ENCODE measurements around the gene MMRN2. TPM values are rescaled to one million over a fixed set of nuclear protein-coding genes. Genes with fewer than 3 reads are reported as not detected.
"Not testable (repeated sequence)": the region's sequence is repeated elsewhere in the genome, so short reads cannot be mapped to it uniquely, and the experiment has no call there.

The MMRN2 gene
- total RNA-seq, 1 donor from 2014 or later: 53.1 TPM

DNA sequence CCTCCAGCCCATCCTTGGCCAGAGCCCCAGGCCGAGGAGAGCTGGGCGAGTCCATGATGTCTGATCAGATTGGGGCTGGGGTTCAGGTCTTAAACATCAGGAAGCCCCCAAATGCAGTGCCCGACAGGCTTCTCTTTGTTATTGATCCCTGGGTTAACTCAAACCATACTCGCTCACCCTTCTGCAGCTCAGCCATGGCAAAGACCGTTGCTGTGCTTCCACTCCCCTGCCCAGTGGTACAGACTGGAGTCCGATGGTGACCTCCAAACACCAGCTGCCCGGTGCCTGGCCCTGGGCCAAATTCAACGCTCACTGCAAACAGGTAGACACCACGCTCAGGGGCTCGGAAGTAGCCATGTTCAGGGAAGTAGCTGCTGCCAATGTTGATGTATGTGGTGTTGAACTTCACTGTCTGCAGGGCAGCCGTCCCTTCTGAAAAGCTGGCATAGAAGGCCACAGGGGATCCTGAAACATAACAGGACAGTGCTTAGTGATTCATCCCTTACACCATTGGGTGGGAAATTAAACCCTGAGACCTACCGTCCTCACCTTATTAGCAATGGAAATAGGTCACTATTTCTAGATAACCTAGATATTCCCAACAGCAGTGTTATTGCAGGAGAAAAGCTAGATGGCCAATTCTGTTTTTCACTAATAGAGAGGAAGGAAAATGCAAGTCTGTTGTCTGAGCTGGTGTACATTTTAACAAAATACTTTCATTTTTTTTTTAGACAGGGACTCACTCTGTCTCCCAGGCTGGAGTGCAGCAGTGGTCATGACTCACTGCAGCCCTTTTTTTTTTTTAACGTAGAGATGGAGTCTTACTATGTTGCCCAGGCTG is 20.5 kb downstream of the MMRN2 start:
- no peak for DNase-seq
- Histone ChIP-seq H3K36me3 (peaks cover 34% of the 10 kb centered on the region), H3K4me1 (no peaks in the 10 kb centered on the region), H3K4me3 (no peak overlapping the region), H3K27ac (no peak overlapping the region), H3K9me3 (no peaks in the 10 kb centered on the region), H3K27me3 (ENCODE audit: low read depth) (no peaks in the 10 kb centered on the region)
- ATAC-seq: no peak
- intact Hi-C loops (cut with DNase I): no loop called here
- TF ChIP-seq, protein P1, sequence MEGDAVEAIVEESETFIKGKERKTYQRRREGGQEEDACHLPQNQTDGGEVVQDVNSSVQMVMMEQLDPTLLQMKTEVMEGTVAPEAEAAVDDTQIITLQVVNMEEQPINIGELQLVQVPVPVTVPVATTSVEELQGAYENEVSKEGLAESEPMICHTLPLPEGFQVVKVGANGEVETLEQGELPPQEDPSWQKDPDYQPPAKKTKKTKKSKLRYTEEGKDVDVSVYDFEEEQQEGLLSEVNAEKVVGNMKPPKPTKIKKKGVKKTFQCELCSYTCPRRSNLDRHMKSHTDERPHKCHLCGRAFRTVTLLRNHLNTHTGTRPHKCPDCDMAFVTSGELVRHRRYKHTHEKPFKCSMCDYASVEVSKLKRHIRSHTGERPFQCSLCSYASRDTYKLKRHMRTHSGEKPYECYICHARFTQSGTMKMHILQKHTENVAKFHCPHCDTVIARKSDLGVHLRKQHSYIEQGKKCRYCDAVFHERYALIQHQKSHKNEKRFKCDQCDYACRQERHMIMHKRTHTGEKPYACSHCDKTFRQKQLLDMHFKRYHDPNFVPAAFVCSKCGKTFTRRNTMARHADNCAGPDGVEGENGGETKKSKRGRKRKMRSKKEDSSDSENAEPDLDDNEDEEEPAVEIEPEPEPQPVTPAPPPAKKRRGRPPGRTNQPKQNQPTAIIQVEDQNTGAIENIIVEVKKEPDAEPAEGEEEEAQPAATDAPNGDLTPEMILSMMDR (IDR thresholded peaks at IDR 0.05): no peak

DNA sequence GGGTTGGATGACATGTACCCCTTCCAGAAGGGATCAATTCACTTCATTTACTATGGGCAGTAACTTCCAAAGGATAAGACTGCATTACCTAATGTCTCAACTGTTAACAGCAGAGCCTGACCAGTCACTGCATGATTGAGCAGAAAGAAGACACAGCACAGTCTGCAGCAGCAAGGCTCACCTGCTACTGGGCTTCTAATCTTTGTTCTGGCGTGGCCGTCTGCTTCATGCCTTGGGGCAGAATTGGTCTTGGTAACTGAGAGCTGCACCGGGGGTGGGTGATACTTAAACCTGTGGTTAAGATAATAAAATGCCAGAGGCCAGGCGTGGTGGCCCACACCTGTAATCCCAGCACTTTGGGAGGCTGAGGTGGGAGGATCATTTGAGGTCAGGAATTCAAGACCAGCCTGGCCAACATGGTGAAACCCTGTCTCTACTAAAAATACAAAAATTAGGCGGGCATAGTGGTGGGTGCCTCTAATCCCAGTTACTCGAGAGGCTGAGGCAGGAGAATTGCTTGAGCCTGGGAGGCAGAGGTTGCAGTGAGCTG is 23.2 kb downstream of the MMRN2 start:
- H3K4me1 ChIP-seq; DNase-seq; H3K27ac ChIP-seq; H3K4me3 ChIP-seq; H3K9me3 ChIP-seq; intact Hi-C loops (cut with DNase I); ATAC-seq; H3K27me3 ChIP-seq (ENCODE audit: low read depth): not testable (repeated sequence)
- H3K36me3 ChIP-seq: peaks cover 40% of the 10 kb centered on the region

DNA sequence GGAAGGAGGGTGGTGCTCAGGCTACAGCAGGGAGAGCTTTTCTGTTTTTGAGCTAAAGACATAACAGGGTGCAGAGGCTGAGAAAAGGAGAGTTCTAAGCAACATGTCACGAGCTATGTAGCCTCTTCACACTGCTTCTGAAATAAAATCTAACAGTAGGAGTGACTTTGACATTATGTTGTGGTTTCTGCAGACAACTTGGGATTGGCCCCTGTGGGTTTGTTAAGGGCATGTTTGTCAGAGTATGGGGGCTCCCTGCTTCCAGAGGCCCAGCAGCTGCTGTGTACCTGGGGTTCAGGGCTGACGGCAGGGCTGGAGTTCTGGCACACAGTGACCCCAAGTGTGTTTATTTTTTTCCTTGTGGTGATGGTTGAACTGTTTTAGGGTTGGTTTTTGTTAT is 24.7 kb downstream of the MMRN2 start:
- Histone ChIP-seq H3K27me3 (ENCODE audit: low read depth) (no peaks in the 10 kb centered on the region), H3K27ac (no peak overlapping the region), H3K36me3 (peaks cover 45% of the 10 kb centered on the region), H3K4me3 (no peak overlapping the region), H3K9me3 (no peaks in the 10 kb centered on the region), H3K4me1 (no peaks in the 10 kb centered on the region)
- intact Hi-C loops (cut with DNase I): no loop called here
- ATAC-seq (no peak), DNase-seq (no peak)
- TF ChIP-seq, protein P1 (IDR thresholded peaks at IDR 0.05): no peak

DNA sequence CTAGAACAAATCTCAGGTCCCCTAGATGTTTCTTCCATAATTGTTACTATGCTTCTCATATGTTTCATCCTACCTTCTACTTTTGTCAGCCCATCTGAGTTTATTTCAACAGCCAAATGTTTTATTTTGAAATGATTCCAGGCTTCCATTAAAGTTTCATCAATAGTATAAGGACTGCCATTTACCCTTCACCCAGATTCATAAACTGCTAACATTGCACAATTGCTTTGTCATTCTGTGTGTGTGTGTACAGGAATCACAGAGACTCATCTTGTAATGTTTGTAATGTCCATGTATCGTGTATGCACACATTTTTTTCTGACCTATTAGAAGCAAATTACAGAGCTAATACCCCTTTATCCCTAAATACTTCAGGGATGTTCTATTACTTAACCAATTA is 25.5 kb downstream of the MMRN2 start:
- no peak for DNase-seq
- intact Hi-C loops (cut with DNase I): no loop called here

DNA sequence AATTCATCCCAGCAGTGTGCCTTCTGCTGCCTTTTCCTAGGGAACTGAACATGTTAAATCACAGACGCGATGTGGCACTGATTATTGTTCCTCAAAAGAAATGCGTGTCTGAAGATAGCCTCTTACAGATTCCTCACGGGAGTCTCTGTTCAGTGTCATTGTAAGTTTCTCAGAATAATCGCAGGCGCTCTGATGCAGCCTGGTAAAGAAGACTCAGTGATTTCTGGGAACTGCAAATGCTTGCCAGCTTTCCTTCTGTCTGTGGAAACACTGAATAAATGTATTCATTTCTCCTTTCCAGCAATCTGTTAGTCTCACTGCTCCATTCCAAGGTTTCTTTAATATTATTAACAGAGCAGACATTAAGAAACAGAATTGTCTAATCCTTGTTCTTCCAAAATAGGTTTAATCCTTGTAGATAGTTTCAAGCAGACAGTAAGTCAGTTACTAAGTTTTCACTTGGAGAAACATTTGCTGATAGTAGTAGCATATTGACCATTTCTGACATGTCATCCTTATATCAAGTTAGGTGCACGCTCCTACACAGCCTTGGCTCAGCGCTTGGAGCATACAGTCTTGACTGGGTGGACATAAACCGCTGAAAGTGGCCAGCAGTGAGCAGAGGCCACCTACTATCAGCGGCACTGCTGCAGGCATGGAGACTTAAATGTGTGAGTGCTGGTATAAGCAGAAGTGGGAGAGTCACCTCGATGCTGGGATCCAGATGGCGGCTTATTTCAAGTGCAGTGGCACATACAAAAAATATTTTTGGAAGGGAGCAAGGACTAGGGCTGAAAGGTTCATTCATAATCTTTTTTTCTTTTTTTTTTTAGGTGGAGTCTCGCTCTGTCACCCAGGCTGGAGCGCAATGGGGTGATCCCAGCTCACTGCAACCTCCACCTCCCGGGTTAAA is 27.7 kb downstream of the MMRN2 start:
- no peak for DNase-seq
- Histone ChIP-seq H3K36me3 (peaks cover 30% of the 10 kb centered on the region), H3K4me3 (no peak overlapping the region), H3K27me3 (ENCODE audit: low read depth) (no peaks in the 10 kb centered on the region), H3K27ac (no peak overlapping the region), H3K4me1 (no peaks in the 10 kb centered on the region), H3K9me3 (no peaks in the 10 kb centered on the region)
- intact Hi-C loops (cut with DNase I): no loop called here
- TF ChIP-seq, protein P1 (IDR thresholded peaks at IDR 0.05): no peak
- ATAC-seq: peak in 1 of 2 donors; percentile 24

More for the DNA sequence above, 25.5 kb downstream of the MMRN2 start:
- H3K9me3 ChIP-seq: no peaks in the 10 kb centered on the region
- peaks cover 38% of the 10 kb centered on the region for H3K36me3 ChIP-seq
- H3K4me1 ChIP-seq: no peaks in the 10 kb centered on the region
- no peak for ATAC-seq
- no peaks in the 10 kb centered on the region for H3K27me3 ChIP-seq (ENCODE audit: low read depth)
- no peak overlapping the region for H3K4me3 ChIP-seq
- TF ChIP-seq, protein P1 (IDR thresholded peaks at IDR 0.05): no peak
- no peak overlapping the region for H3K27ac ChIP-seq
